LHCN-M2 (cell line): ENCODE data around the gene ISCU. TPM values are rescaled to one million over a fixed set of nuclear protein-coding genes. Genes with fewer than 3 reads are reported as not detected.

Experiments used
- DNase-seq: peaks from one replicate; pipeline ENCODE4 v3.0.0-alpha.2; 2012; ENCODE audit warnings: low read depth
- polyA plus RNA-seq: library from polyadenylated mRNA; unstranded; fragments of >200 nt; gene quantifications from one replicate; pipeline ENCODE4 v1.2.1, GENCODE V29; 2012; ENCODE audit warnings: missing spikeins
- total RNA-seq: library from RNA; depleted of rRNA; stranded (reverse); fragments of >200 nt; gene quantifications from 2 replicates; pipeline ENCODE4 v1.2.3, GENCODE V29; 2014; rRNA removed

ISCU gene
- total RNA-seq = 122 and 132 TPM in 2 replicates
- polyA plus RNA-seq = 104 TPM

DNA sequence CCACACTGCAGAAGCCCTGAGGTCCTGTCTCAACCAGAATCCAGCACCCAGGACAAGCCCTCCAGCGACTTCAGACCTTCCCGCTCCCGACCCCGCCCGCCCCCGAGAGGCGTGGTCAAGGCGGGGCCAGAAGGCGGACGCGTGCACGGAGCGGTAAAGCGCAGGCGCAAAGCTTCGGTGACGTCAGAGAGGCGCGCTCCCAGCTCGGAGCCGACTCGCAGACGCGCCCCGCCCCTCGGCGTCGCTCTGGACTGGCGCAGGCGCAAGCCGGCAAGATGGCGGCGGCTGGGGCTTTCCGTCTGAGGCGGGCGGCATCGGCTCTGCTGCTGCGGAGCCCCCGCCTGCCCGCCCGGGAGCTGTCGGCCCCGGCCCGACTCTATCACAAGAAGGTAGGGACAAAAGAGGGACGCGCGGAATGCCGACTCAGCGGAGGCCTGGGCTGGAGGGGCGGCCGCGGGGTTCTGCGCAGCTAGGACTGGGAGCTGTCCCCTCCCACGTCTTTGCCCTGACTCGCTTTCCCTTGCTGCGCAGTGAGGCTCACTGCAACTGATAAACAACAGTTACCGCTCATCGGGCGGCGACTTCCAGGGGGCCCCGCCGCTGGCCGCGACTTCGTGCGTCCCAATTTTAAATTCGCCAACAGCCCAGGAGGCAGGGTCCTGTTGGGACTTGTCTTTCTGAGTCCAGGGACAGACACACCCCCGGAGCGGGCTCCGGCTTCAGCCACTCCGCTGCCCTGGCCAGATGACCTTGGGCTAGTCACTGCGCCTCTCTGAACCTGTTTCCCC lies at the start of gene ISCU:
TSS of gene ISCU (plus strand) at position 249 of the 788 bp plus-strand sequence. CDS start at position 276, 27 bp downstream.
- peak; percentile 96 for DNase-seq

DNA sequence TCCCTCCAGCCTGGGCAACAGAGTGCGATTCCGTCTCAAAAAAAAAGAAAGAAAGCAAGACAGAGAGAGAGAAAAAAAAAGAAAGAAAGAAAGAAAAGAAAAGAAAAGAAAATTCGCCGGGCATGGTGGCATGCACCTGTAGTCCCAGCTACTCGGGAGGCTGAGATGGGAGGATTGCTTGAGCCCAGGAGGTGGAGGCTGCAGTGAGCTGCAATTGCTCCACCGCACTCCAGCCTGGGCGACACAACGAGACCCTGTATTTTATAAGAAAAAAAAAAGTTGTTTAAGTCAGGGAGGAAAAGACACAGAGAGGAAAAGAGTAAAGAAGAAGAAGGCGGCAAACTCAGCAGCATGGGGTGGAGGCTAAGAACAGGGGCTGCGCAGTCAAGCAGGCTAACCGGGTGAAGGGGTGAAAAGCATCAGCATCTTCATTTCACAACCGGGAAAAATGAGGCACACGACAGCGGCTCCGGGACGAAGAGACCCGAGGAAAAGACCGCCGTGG lies 47.9 kb upstream of the ISCU start:
- no peak for DNase-seq

GRCh38 chr12:108514973-108515814 lies 47.2 kb upstream of the ISCU start, which contains the start of gene FICD:
FICD (plus strand) TSS chr12:108515277; CDS start chr12:108516973, 1,696 bp downstream.
- peak; percentile 98 for DNase-seq

GRCh38 chr12:108515916-108516315 lies 46.5 kb upstream of the ISCU start:
- DNase-seq = no peak

DNA sequence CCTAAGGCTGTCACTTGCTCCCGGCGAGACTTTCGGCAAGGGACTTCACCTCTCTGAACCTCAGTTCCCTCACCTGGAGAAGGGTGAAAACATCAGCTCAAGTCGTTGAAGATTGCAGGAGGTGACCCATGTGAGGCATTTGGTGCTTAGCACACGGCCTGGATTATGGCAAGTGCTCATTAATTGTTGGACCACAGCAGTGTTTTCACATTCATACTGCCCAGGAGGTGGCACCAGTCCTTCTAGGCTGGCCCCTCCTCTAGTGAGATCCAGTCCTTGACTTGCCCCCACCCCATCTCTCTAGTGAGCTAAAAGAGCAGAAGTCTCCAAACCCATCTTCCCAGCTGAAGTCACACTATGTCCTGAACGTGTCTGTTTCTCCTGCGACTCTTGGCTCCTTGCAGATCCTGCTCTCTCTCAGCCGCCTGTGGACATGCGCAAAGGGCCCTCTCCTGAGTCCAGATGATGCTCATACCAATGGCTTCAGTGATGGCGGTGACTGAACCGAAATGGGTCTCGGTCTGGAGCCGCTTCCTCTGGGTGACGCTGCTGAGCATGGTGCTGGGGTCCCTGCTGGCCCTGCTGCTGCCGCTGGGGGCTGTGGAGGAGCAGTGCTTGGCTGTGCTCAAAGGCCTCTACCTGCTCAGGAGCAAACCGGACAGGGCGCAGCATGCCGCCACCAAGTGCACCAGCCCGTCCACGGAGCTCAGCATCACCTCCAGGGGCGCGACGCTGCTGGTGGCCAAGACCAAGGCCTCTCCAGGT lies 45.7 kb upstream of the ISCU start:
- peak; percentile 16 for DNase-seq

DNA sequence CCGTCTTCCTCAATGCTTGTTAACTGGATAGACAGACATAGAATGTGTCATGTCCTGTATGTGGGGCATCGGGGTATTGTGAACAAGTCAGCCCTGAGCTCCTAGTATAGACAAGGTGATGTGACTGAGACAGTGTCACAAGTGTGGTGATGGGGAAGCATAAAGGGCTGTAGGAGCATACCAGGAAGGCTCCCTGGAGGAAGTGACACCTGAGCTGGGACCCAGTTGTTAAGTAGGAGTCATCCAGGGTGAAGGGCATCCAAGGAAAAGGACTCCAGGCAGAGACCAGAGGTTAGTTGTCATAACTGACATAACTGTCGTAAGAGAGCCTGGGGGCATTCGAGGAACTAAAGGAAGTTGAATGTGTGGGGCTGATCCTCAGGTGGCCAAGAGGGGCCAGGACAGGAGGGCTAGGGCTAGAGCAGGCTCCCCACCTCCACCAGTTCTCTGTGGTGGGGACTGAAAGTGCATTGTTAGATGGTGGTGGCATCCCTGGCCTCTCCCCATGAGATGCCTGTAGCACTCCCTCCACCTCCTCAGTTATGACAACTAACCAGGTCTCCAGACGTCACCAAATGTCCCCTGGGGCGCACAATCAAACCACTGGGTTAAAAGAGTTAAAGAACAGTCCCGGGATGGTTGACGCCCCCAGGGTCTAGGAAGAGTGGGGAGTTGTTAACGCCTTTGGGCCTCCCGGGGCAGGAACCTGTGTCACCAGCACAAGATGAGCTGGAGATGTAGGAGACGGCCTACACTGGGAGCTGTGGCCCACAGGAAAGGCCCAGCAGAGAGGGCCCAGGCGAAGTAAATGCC lies 44.9 kb upstream of the ISCU start:
- no peak for DNase-seq

DNA sequence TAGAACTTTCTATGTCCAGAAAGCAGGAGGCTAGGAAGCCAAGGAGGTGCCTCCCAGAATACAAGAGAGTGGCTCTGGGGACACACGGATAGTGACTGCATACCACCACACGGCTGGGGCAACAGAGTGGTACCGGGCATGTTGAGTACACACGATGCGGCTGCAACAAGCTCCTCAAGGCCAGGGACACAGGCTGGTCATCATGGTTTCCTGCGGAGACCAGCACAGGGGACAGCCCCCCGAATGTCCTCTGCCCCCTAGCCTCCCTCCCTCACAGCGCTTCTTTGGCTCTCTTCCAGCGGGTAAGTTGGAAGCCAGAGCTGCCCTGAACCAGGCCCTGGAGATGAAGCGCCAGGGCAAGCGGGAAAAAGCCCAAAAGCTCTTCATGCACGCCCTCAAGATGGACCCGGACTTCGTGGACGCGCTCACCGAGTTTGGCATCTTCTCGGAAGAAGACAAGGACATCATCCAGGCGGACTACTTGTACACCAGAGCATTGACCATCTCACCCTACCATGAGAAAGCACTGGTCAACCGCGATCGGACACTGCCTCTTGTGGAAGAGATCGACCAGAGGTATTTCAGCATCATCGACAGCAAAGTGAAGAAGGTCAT lies 44.2 kb upstream of the ISCU start:
- DNase-seq = no peak

GRCh38 chr12:108518716-108519496 lies 43.5 kb upstream of the ISCU start:
- DNase-seq = no peak

DNA sequence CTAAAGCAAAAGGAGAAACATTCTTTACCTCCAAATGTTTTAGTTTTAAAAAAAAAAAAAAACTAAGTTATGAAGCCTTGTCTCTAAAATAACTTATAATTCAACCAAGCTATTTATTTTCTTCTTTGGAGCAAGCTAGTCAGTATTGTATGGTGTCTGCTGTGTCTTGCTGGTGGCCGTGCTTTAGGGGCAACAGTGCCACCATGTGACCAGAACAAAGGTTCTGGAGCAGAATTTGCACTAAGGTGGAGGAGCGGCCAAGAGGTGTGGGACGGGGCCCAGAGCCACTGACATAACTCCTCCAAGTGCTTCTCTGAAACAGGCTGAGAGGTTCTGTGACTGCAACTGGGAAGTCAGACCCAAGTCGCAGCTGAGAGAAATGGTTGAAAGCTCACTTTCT lies 42.8 kb upstream of the ISCU start:
- no peak for DNase-seq

DNA sequence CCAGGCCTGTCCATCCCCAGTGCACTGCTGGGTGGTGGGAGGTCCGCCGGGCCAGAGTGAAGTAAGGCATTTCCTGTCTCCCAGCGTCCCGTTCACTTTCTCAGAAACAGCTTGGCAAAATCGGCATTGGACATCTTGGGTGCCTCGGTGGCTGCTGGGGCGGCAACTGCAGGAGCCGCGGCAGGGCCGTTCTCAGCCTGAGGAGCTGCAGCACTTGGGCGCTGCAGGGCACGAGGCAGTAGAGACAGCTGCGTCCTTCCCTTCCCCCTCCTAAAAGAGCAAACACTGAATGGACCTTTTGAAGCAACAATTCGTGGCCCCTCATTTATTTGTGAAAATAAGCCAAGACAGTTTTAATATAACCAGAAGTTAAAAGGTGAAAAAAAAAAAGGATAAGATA lies 39.0 kb upstream of the ISCU start:
- DNase-seq = no peak

- peak; percentile 37 for DNase-seq
These were observed 36.7 kb upstream of the ISCU start for GRCh38 chr12:108525681-108526080.

DNA sequence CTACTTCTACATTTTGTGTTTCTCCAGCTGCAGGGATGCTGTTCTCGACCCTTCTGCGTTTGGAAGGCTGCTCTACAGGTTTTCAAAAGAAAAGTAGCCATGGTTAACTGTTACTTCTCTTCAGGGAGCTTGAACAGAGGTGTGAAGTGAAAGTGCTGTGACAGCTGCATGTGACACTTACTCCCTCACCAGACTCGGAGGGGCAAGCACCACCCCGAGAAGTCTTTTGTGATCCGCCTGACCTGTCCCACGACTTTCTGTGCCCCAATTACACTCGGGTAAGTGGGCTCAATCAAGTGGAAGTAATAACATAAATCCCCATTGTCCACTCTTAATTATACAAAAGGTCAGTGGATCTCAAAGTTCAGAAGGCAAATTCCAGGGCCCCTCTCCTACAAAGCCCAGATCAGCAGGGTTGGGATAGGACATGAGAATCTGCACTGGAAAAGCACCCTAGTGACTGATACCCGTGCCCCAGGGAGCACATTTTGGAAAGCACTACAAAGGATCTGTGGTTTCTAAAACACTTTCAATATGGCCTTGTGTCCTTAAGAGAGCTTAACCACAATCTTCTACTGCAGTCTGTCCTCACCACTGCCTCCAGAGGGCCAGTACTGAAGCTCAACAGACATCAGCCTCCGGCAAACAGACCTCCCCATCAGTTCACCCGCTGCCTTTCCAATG lies 35.8 kb upstream of the ISCU start:
- DNase-seq = peak; percentile 34

DNA sequence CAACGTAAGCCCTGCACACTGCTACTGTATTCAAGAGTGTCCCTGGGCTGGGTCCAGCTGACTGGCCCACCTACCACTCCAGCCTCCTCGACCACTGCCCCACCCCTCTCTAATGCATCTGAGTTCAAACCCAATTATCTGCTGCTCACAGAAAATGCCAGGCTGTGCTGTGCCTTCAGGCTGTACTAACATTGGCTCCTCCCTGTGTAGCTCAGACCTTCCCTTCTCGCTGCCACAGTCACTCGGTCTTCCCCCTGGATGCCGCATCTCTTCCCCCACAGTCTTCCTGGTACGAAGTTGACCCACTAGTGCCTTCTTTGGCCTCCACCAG lies 35.3 kb upstream of the ISCU start:
- DNase-seq = no peak

DNA sequence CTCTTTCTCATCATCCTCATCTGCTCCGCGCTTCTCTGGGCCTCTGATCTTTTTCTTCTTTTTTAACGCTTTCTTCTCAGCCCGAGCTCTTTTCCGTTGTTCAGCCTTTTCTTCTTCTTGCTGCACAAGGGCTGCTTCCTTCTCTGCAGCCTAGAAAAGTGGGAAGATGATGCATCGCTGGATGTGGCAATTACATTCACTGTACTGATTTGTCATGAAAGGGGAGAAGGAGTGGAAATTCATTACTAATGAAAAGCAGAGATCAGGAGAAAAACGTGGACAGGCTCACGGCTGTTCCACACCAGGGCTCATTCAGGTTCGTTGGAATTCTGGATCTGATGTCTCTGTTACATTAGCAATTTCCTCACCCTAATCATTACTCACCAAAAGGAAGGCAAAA lies 32.2 kb upstream of the ISCU start:
- no peak for DNase-seq

GRCh38 chr12:108531929-108532848 lies 30.2 kb upstream of the ISCU start:
- DNase-seq = no peak

DNA sequence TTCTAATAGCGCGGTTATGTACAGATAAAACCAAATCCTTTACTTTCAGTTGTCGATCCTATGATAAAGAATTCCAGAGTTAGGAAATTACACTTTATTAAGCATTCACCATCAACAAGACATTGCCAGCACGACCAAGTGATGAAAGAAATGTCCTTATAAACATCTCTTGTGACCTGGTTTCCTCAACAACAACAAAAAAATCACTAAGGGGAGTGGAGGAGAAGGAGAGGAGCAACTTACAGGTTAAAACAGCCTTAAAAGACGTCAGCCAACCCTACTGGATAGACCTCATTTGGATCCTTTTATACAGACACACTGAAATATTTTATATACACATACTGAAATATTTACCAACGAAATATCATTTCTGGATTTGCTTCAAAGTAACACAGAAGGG lies 24.2 kb upstream of the ISCU start:
- no peak for DNase-seq

- DNase-seq = no peak
These were observed 23.7 kb upstream of the ISCU start for GRCh38 chr12:108538616-108539195.

GRCh38 chr12:108542320-108542719 lies 20.1 kb upstream of the ISCU start:
- DNase-seq = no peak
